Suprapubic skin (tissue), 4 donors: ENCODE results near the gene CAMK1.

ENCODE experiments used
- CTCF ChIP-seq, 2 donors: fragments of 200-600 bp in 1 of 2; fragments of 450-650 bp in 1 of 2; sonication (generic) in 1 of 2; IDR thresholded peaks; one replicate each; pipeline ENCODE4 v1.5.1; 2016 to 2019; ENCODE audit warnings: antibody characterized with exemption in 2 of 2, mild to moderate bottlenecking in 1 of 2, moderate library complexity in 1 of 2
- POLR2A ChIP-seq, 2 donors: fragments of 450-650 bp; IDR thresholded peaks; one replicate each; pipeline ENCODE4 v1.6.1; 2017; ENCODE audit warnings: antibody characterized with exemption in 2 of 2, mild to moderate bottlenecking in 2 of 2, moderate library complexity in 2 of 2
- POLR2AphosphoS5 ChIP-seq, 3 donors: sonication (generic); formaldehyde crosslinking; IDR thresholded peaks; one replicate each; pipeline ENCODE4 v1.6.1; 2017; ENCODE audit warnings: antibody characterized with exemption in 3 of 3

- TF ChIP-seq CTCF (IDR thresholded peaks at IDR 0.05), result no peak
- no peak for TF ChIP-seq POLR2AphosphoS5 (IDR thresholded peaks at IDR 0.05)
- TF ChIP-seq POLR2A (IDR thresholded peaks at IDR 0.05), result no peak
Measured at GRCh38 chr3:9778143-9779074, 8.7 kb upstream of the CAMK1 start.
